Stimulated activated CD8-positive, alpha-beta memory T cell treated with anti-CD3 and anti-CD28 coated beads, Interleukin-15, amount 100 ng/mL, for 1 hour (primary cell): ENCODE results near the gene NXT1.

ENCODE experiments used
- DNase-seq: peaks from one replicate; pipeline ENCODE4 v3.0.0-alpha.2; 2020; ENCODE audit warnings: low read depth

Gene NXT1

DNA sequence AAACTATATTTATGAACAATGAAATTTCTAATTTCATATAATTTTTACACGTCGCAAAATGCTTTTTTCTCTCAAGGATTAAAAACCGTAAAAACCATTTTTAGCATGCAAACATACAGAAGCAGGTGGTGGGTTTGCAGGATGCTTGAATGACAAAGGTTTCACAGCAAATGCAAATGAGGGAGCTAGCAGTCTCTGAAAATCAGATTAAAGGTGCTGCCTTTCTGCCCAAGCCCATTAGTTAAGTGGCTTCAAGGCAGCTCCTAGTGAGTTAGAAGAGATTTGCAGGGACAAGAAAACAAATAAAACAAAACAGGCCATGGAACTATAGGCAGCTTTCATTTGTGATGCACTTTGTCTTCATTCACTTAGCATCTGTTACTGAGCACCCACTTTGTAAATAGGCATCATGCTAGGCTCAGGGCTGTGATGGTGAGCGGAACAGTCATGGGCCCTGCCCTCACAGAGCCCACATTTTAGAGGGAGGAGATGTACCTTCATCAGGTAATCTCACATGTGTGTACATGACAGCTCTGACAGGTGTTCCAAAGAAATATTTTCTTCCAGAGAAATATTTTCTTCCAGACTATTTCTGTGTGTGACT is 41.2 kb downstream of the NXT1 start:
- DNase-seq, result no peak

DNA sequence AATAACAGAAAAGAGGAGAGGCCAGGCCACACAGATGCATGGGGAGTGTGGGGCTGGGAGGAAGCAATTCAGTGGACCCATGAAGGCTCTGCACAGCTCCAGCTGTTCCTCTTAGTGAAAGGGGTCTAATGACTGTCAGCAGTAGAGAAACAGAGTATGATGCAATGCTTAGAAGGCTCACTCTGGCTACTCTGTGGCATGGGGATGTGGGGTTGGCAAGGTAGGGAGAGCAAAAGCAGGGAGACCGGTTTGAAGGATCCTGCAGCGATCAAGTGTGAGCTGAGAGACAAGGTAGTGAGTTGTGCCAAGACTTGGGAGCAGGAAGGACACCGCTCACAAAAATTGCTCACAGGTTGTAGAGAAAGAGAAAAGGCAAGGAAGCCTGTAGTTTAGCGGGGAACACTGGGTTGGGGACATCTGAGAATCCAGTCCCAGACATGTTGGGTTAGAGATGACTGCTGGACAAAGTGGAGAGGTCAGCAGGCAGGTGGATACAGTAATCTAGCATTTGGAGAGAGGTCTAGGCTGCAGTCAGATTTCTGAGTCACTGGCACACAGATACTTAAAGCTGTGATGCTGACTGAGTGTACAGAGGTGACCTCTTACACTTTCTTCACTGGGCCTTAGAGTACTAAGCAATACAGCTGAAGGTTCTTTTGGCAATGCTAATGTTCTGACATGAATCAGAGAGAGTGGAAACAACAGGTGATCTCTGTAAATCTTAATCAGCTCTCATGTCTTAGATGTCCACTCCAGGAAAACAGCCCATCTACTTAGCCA is 43.6 kb downstream of the NXT1 start:
- no peak for DNase-seq

DNA sequence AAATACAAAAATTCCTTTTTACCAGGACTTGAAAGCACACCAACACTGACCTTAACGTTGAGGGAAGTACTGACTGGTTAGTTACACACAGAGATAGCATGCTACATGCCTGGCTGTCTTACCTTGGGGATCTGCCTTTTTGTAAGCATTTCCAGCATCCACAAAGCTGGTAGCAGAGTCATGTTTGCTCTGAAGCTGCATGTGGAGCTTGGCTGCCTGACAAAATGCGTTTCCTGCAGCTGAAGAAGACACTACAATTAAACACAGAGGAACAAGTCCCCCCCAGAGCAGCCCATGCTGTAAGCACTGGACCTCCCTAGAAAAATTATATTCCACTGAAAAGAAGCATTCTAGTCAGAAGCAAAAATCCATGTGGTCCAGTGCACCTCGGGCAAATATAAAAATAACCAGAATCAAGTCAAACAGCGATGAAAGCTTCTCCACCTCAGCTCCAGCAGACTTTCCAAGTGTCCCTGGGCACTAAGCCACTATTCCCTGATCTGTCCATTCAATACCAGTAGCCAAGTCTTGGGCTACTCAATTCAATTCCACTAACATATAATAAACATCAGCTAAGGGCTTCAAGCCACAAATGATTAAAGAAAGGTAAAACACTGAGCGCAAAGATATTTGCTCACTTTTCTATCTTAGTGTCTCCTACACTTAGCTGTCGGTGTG is 46.5 kb downstream of the NXT1 start:
- no peak for DNase-seq

DNA sequence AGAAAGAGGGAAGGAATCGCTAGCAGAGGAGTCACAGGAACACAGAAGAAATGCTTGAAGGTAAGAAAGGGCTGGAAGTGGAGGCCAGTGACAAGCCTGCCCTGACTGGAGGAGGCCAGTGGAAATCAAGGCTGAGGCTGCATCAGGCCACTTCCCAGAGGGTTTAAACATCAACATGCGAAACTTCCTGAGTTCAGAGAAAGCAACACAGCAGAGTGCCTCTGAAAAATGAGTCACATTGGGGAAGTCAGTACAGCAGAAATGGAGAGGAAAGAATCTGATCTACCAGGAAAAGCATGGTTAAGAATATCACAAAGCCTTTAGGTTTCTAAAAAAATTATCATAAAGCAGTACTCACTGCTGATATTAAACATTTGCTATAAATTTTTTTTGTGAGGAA is 47.4 kb downstream of the NXT1 start:
- no peak for DNase-seq

DNA sequence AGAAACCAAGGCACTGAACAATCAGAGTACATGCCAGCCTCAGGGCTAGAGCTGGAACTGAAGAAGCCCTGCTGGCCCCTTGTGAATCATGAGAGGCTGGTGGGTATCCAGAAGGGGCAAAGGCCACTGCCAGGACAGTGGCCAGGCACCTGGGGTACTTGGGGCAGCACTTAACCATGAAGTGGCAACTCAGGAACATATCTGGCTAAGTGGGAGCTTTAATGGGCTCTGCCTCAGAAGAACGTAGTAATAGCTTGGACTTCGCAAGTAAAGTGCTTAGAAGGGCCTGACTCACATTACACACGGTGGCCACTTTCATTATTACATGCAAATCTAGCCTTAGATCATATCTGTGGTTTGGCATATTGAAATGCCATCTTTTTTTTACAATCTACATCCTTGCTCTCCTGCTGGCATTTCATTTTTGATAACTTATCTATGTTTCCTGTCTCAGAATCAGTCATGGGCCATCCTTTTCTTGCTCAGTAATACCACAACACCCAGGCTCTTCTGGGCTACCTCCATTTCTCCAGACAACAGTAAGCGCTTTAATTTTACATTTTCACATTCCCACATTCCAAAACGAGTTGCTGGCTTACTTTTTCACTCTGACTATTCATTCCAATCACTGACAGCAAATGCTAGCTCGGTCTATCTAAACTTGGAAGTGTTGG is 49.1 kb downstream of the NXT1 start:
- no peak for DNase-seq

DNA sequence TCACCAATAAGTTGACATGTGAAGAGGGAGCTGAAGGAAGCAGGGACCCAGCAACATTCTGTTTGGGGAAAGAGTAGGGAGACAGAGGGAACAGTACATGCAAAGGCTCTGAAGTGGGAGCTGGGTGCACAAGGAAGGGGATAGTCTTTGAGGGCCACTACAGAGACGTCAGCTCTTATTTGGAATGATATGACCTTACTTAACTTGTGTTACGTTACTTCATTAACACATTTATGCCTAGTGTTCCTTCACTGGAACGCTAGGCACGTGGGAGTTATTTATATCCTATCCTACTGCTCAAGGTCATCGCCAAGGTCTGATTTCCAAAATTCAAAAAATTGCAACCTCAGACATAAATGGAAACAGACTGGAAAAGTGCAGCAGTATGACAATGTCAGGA is 50.5 kb downstream of the NXT1 start:
- no peak for DNase-seq

DNA sequence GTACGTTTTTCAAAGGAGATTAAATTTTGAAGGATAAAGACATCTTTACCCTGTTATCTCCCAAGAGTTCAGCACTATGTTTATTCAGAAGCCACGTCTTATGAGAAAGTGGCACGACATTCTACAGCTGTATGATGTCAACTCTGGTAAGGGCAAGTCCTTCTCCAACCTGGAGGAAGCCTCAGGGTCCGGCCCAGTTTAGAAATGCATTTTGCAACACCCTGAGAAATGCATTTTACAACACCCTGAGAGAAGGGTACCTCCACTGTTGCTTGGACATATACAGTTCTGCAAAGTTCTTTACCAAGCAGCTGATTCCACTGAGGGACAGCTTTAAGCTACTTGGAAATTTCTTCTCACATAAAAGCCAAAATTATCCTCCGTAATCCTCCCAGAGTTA is 53.2 kb downstream of the NXT1 start:
- DNase-seq, result no peak

DNA sequence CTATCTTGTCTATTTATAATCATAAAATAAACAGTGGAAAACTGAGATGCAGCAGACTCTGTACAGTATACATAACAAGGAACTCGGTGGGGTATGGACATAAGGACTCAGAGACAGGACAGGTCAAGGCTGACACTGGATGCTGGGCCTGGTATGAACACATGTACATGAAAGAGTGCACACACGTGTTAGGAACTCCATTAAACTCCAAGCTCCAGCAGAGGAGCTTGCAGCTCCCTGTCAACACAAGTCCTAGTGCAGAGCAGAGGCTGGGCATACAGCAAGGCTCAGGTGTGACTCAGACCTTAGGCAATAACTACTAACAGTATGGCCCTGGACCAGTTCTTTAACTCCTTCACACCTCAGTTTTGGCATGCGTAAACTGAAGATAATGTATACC is 53.6 kb downstream of the NXT1 start:
- DNase-seq, result no peak
